HuH-7.5 (cell line): ENCODE results near the gene CLECL1.
"Not testable (repeated sequence)": the region's sequence is repeated elsewhere in the genome, so short reads cannot be mapped to it uniquely, and the experiment has no call there.

ENCODE experiments used
- DNase-seq: peaks from one replicate; pipeline ENCODE4 v3.0.0; 2011; ENCODE audit warnings: low spot score

Gene CLECL1

GRCh38 chr12:9719790-9720189 lies 13.1 kb downstream of the CLECL1 start:
- no peak for DNase-seq

- DNase-seq: no peak
Observed at GRCh38 chr12:9718968-9719367, 13.9 kb downstream of the CLECL1 start.

- no peak for DNase-seq
Observed at GRCh38 chr12:9717070-9717925, 15.6 kb downstream of the CLECL1 start.

- not testable (repeated sequence) for DNase-seq
Observed at GRCh38 chr12:9713032-9713558, 19.8 kb downstream of the CLECL1 start.

GRCh38 chr12:9711664-9712063 lies 21.2 kb downstream of the CLECL1 start:
- DNase-seq: no peak

- DNase-seq: no peak
Observed at GRCh38 chr12:9710584-9711375, 22.1 kb downstream of the CLECL1 start.

GRCh38 chr12:9708853-9709252 lies 24.0 kb downstream of the CLECL1 start:
- DNase-seq: no peak

GRCh38 chr12:9707864-9708808 lies 24.8 kb downstream of the CLECL1 start:
- no peak for DNase-seq

GRCh38 chr12:9707356-9707755 lies 25.5 kb downstream of the CLECL1 start:
- DNase-seq: no peak

- DNase-seq: no peak
Observed at GRCh38 chr12:9706086-9706685, 26.7 kb downstream of the CLECL1 start.

GRCh38 chr12:9704561-9704960 lies 28.3 kb downstream of the CLECL1 start:
- DNase-seq: not testable (repeated sequence)

GRCh38 chr12:9702255-9702654 lies 30.6 kb downstream of the CLECL1 start:
- no peak for DNase-seq

GRCh38 chr12:9701380-9702154 lies 31.3 kb downstream of the CLECL1 start:
- no peak for DNase-seq

- no peak for DNase-seq
Observed at GRCh38 chr12:9700606-9700956, 32.3 kb downstream of the CLECL1 start.

GRCh38 chr12:9699898-9700605 lies 32.8 kb downstream of the CLECL1 start:
- DNase-seq: no peak

GRCh38 chr12:9699269-9699897 lies 33.5 kb downstream of the CLECL1 start:
- DNase-seq: no peak

- DNase-seq: no peak
Observed at GRCh38 chr12:9698681-9699080, 34.2 kb downstream of the CLECL1 start.

GRCh38 chr12:9697619-9698018 lies 35.3 kb downstream of the CLECL1 start:
- no peak for DNase-seq

- not testable (repeated sequence) for DNase-seq
Observed at GRCh38 chr12:9695661-9696060, 37.2 kb downstream of the CLECL1 start.

- not testable (repeated sequence) for DNase-seq
Observed at GRCh38 chr12:9695150-9695549, 37.7 kb downstream of the CLECL1 start.
